GM19468 (cell line): ENCODE data around the gene POLDIP2.
A peak's percentile ranks its signal among the peaks of the same experiment; 100 is the strongest.

ENCODE experiments used
- ATAC-seq: cut with Tn5 transposase; IDR thresholded peaks from one replicate; pipeline ENCODE4 v1.9.1; 2021; ENCODE audit warnings: mild to moderate bottlenecking, moderate library complexity, moderate number of reproducible peaks; ENCODE audit not compliant: unreplicated experiment; ENCODE audit errors: extremely low read depth

Gene POLDIP2

DNA sequence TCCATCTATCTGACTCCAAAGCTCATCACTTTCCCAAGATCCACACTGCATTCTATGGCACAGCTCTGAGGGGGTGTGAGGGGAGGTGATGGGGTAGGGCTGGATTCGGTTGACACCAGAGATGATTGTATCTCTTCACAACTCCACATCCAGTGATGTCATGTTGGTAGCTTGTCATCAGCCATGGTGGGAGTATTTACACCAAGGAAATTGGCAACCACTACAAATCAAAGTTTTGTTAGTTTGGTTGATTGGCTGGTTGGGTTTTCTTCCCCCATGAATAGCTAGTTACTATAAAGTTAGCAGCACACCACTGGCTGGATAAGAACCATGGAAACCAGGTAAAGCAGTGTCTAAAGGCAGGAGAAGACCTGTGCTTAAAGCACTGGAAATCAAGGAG lies 33.7 kb upstream of the POLDIP2 start:
- ATAC-seq: no peak

GRCh38 chr17:28390563-28390962 lies 33.2 kb upstream of the POLDIP2 start:
- ATAC-seq: no peak

DNA sequence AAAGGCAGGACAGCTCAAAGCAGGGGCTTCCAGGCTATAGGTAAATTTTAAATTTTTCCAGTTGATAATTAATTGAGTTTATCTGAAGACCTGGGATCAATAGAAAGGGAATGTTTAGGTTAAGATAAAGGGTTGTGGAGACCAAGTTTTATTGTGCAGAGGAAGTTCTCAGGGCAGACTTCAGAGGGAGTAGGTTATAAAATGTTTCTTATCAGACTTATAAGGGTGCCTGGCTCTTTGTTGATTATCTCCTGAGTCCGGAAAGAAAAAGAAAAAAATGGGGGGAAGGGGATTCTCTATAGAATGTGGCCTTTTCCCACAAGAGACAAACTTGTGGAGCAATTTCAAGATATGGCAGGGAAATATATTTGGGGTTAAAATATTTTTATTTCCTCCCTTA lies 32.8 kb upstream of the POLDIP2 start:
- ATAC-seq: no peak

- ATAC-seq: no peak
These were observed 30.8 kb upstream of the POLDIP2 start for GRCh38 chr17:28388106-28388505.

GRCh38 chr17:28386391-28386790 lies 29.1 kb upstream of the POLDIP2 start:
- no peak for ATAC-seq

GRCh38 chr17:28385406-28385805 lies 28.1 kb upstream of the POLDIP2 start:
- ATAC-seq: no peak

- no peak for ATAC-seq
These were observed 27.7 kb upstream of the POLDIP2 start for GRCh38 chr17:28385037-28385400.

GRCh38 chr17:28384281-28385036 lies 27.1 kb upstream of the POLDIP2 start:
- ATAC-seq: no peak

- ATAC-seq: no peak
These were observed 24.0 kb upstream of the POLDIP2 start for GRCh38 chr17:28381141-28381825.

- ATAC-seq: no peak
These were observed 22.8 kb upstream of the POLDIP2 start for GRCh38 chr17:28379814-28380801.

DNA sequence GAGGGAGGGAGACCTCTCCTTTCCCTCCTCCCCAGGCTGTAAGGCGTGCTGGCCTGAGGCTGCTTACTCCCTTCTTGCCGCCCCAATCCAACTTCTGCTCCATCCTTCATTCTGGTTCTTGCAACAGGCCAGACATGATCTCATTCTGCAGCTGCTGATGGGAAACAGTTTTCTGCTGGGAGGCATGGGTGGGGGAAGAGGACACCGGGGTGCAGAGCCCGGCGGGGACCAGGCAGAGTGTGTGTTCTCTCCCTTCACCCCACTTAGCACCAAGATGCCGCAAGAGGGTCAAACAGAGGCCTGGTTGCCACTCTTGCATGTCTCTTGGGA lies 15.6 kb upstream of the POLDIP2 start:
- no peak for ATAC-seq

GRCh38 chr17:28372203-28372944 lies 15.0 kb upstream of the POLDIP2 start:
- no peak for ATAC-seq

DNA sequence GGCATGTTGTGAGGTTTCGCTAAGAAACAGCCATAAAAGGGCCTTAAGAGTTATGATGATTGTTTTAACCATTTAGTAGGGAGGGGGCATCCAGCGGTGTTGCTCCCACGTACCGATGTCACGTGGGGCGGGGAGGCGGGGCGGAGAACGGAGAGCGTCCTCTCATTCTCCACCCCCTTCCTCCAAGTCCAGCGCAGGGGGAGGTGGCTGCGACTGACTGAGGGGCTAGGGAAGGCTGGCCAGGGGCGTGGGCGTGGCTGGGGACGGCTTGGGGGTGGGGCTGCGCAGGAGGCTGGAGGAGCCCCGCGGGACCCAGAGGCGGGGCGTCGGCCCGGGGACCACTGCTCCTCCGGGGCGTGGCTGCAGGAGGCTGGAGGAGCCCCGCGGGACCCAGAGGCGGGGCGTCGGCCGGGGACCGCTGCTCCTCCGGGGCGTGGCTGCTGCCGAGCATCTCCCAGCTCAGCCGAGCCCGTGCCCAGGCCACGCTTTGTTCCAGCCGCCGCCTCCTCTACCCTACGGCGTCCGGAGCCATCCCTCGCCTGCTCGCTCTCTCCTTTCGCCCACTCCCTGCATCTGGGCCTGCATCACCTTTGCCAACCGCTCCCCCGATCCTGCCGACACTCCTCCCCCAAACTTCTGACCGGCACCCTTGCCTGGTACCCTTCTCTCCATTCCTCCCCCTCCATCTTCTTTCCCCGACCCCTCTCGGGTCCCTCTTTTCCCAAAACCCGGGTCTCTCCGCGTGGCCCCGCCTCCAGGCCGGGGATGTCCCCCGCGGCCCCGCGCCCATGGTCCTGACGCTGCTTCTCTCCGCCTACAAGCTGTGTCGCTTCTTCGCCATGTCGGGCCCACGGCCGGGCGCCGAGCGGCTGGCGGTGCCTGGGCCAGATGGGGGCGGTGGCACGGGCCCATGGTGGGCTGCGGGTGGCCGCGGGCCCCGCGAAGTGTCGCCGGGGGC lies 14.2 kb upstream of the POLDIP2 start, which contains the start of gene SARM1:
TSS of gene SARM1 (plus strand) at position 450 of the 958 bp plus-strand sequence. CDS start at position 789, 339 bp downstream.
- ATAC-seq: peak; percentile 51

- no peak for ATAC-seq
These were observed 13.4 kb upstream of the POLDIP2 start for GRCh38 chr17:28370744-28371103.

- no peak for ATAC-seq
These were observed 12.9 kb upstream of the POLDIP2 start, which contains the start of gene VTN for GRCh38 chr17:28370035-28370743. Gene VTN, minus strand, starts transcription at chr17:28370307. Its CDS starts 104 bp downstream, at chr17:28370203.

- no peak for ATAC-seq
These were observed 12.3 kb upstream of the POLDIP2 start for GRCh38 chr17:28369684-28370034.

DNA sequence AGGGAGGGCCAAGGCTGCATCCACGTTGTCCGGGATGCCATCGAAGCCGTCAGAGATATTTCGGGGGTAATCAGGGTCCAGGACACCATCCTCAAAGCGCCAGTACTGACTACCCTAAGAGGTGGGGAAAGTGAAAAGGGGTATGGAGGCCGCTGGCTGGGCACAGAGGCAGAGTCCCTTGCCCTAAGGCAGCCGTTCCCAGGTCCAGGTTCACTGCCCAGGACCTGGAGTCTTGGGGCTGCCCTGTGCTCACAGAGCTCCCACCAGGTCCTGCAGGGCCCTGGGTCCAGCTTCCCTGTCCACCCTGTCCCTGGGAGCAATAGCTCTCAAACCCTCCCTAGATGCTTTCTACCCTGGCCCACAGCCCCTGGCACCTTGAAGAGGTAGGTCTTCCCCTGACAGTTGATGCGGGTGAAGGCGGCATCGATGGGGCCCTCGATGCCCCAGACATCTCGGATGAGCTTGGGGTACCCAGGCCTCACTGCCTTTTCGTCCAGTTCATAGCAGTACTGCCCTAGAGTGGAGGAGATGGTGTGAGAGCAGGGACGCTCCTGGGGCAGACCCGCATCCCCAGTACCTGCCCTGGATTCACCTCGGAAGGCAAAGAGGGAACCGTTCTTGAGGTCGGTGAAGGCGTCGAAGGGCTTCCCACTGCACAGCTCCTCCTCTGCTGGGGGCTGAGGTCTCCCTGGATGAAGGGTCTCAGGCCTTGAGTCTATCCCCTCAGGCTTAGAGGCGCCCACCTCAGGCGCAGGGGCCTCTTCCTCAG lies 11.8 kb upstream of the POLDIP2 start:
- ATAC-seq: no peak
